ENCODE measurements around the gene HOMER2. TPM values are rescaled to one million over a fixed set of nuclear protein-coding genes. Genes with fewer than 3 reads are reported as not detected.

HOMER2 gene
- total RNA-seq, 1 experiment from 2014 or later, result 14.2 TPM

DNA sequence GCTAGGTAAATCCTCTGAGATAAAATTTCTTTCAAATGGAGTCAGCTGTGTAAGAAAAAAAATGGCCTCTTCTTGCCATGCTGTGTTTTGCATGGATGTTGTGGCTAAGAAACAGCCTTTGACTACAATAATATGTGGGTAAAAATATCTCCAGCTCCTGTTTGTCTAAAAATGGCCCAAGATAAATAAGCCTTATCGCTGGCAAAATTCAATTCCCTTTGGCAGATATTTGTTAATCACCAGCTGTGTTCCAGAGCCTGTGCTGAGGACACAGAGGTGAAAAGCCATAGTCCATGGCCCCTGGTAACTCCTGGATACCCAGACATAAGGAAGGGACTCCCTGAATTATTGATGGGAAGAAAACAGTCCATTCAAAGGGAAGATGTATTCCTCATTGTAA is 18.2 kb upstream of the HOMER2 start:
- H4K91ac ChIP-seq (ENCODE audit: insufficient read length, low read depth, low read length), result no peak overlapping the region
- H4K20me1 ChIP-seq (ENCODE audit: control insufficient read depth, insufficient read depth, insufficient read length), result no peaks in the 10 kb centered on the region
- H3T11ph ChIP-seq (ENCODE audit: low read length), result no peak overlapping the region
- H3K4me1 ChIP-seq (ENCODE audit: insufficient read depth, low read length), result no peaks in the 10 kb centered on the region
- no peak overlapping the region for H3K56ac ChIP-seq (ENCODE audit: insufficient read length, low read depth, low read length)
- H3K23me2 ChIP-seq (ENCODE audit: insufficient read length, low read depth, low read length, poor library complexity, severe bottlenecking), result no peaks in the 10 kb centered on the region
- H3K4me1 Mint-ChIP-seq, result no peaks in the 10 kb centered on the region
- H2AFZ ChIP-seq (ENCODE audit: low read length), result no peak overlapping the region
- no peak overlapping the region for H4K5ac ChIP-seq (ENCODE audit: insufficient read length, low read depth, low read length)
- no peak overlapping the region for H3K23ac ChIP-seq (ENCODE audit: insufficient read length, low read depth, low read length)
- no peak overlapping the region for H3K9ac ChIP-seq (ENCODE audit: extremely low read depth, insufficient read length, low read length)
- H2BK120ac ChIP-seq (ENCODE audit: low read depth, low read length, poor library complexity, severe bottlenecking), result no peak overlapping the region
- H3K9me3 ChIP-seq (ENCODE audit: control insufficient read depth, low read depth, low read length), result no peaks in the 10 kb centered on the region
- no peak overlapping the region for H3K27ac ChIP-seq (ENCODE audit: insufficient read length, low read depth, low read length)
- peaks cover 6% of the 10 kb centered on the region for H3K27me3 Mint-ChIP-seq (ENCODE audit: low read depth)
- H3K4me2 ChIP-seq (ENCODE audit: insufficient read depth, insufficient read length, low read length), result no peak overlapping the region
- no peak for DNase-seq
- WGBS (ENCODE audit: extremely low coverage, insufficient read length, low lambda C conversion rate), result no CpG with 5 or more reads among the region's 1 CpG
- TF ChIP-seq, protein P1, sequence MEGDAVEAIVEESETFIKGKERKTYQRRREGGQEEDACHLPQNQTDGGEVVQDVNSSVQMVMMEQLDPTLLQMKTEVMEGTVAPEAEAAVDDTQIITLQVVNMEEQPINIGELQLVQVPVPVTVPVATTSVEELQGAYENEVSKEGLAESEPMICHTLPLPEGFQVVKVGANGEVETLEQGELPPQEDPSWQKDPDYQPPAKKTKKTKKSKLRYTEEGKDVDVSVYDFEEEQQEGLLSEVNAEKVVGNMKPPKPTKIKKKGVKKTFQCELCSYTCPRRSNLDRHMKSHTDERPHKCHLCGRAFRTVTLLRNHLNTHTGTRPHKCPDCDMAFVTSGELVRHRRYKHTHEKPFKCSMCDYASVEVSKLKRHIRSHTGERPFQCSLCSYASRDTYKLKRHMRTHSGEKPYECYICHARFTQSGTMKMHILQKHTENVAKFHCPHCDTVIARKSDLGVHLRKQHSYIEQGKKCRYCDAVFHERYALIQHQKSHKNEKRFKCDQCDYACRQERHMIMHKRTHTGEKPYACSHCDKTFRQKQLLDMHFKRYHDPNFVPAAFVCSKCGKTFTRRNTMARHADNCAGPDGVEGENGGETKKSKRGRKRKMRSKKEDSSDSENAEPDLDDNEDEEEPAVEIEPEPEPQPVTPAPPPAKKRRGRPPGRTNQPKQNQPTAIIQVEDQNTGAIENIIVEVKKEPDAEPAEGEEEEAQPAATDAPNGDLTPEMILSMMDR (conservative IDR thresholded peaks at IDR 0.05), result no peak
- H3K18ac ChIP-seq (ENCODE audit: insufficient read length, low read depth, low read length), result no peak overlapping the region
- no peak overlapping the region for H3K27ac Mint-ChIP-seq
- H3K4ac ChIP-seq (ENCODE audit: low read depth, low read length), result no peak overlapping the region
- no peak overlapping the region for H2BK15ac ChIP-seq (ENCODE audit: low read depth, low read length)
- no peak overlapping the region for H2BK20ac ChIP-seq (ENCODE audit: low read depth, low read length, poor library complexity, severe bottlenecking)
- no peaks in the 10 kb centered on the region for H3K9me3 Mint-ChIP-seq
- no peak overlapping the region for H4K8ac ChIP-seq (replicated peaks; ENCODE audit: insufficient read length, low read depth, low read length)
- H3K79me1 ChIP-seq (ENCODE audit: insufficient read depth, low read depth, low read length, poor library complexity, severe bottlenecking), result no peaks in the 10 kb centered on the region
- H3K79me2 ChIP-seq (ENCODE audit: insufficient read depth, low read length), result no peaks in the 10 kb centered on the region
- no peak overlapping the region for H2BK12ac ChIP-seq (ENCODE audit: insufficient read length, low read depth, low read length)
- H3K14ac ChIP-seq (ENCODE audit: insufficient read depth, low read length), result no peak overlapping the region
- H3K27me3 ChIP-seq (ENCODE audit: insufficient read depth, low read length), result no peaks in the 10 kb centered on the region
- H3K36me3 Mint-ChIP-seq (ENCODE audit: insufficient read depth in 1 of 3, low read depth in 3 of 3), result no peaks in the 10 kb centered on the region
- no peak overlapping the region for H2BK5ac ChIP-seq (ENCODE audit: insufficient read length, low read length)
- H2AK5ac ChIP-seq (ENCODE audit: insufficient read length, low read length), result no peak overlapping the region
- H3K4me3 Mint-ChIP-seq, result no peak overlapping the region

All from H9 (cell line).